Heart left ventricle (tissue), 16 donors: ENCODE measurements around the gene CDC14B. TPM values are rescaled to one million over a fixed set of nuclear protein-coding genes. Genes with fewer than 3 reads are reported as not detected.
A peak's percentile ranks its signal among the peaks of the same experiment; 100 is the strongest.

Source experiments
- ATAC-seq, 4 donors: fragments of 200-7000 bp; cut with Tn5 transposase; one replicate each; pipeline ENCODE4 v1.9.1; 2020 to 2022; ENCODE audit warnings: moderate library complexity in 4 of 4, mild to moderate bottlenecking in 3 of 4, moderate number of reproducible peaks in 1 of 4
- DNase-seq, 5 donors: peaks; one replicate each; pipeline ENCODE4 v3.0.0-alpha.2; 2020
- H3K27ac ChIP-seq, 12 donors: fragments of 200-600 bp; sonication (generic) in 4 of 12; one replicate each; pipeline versions ENCODE4 v1.5.0 to v1.8.0; 2016 to 2022; ENCODE audit warnings: mild to moderate bottlenecking in 2 of 12
- H3K27me3 ChIP-seq, 9 donors: fragments of 200-600 bp; sonication (generic) in 2 of 9; one replicate each; pipeline versions ENCODE4 v1.5.1 to v1.8.0; 2016 to 2022; ENCODE audit warnings: mild to moderate bottlenecking in 3 of 9
- H3K36me3 ChIP-seq, 9 donors: fragments of 200-600 bp; sonication (generic) in 2 of 9; one replicate each; pipeline versions ENCODE4 v1.5.0 to v1.8.0; 2018 to 2022; ENCODE audit warnings: mild to moderate bottlenecking in 2 of 9
- H3K4me1 ChIP-seq, 12 donors: fragments of 200-600 bp; sonication (generic) in 4 of 12; one replicate each; pipeline versions ENCODE4 v1.5.0 to v1.8.0; 2016 to 2022; ENCODE audit warnings: mild to moderate bottlenecking in 3 of 12
- H3K4me3 ChIP-seq, 12 donors: fragments of 200-600 bp; sonication (generic) in 4 of 12; one replicate each; pipeline versions ENCODE4 v1.5.0 to v1.8.0; 2017 to 2022; ENCODE audit warnings: mild to moderate bottlenecking in 9 of 12, moderate library complexity in 4 of 12
- H3K9me3 ChIP-seq, 12 donors: fragments of 200-600 bp; sonication (generic) in 4 of 12; one replicate each; pipeline versions ENCODE4 v1.5.0 to v1.8.0; 2016 to 2022; ENCODE audit warnings: mild to moderate bottlenecking in 1 of 12
- CTCF ChIP-seq, 12 donors: fragments of 200-600 bp; sonication (generic) in 4 of 12; IDR thresholded peaks; one replicate each; pipeline versions ENCODE4 v1.5.0 to v1.8.0; 2018 to 2022; ENCODE audit warnings: antibody characterized with exemption in 12 of 12, mild to moderate bottlenecking in 5 of 12
- POLR2A ChIP-seq, 2 donors: fragments of 450-650 bp; IDR thresholded peaks; one replicate each; pipeline ENCODE4 v1.6.1; 2017; ENCODE audit warnings: antibody characterized with exemption in 2 of 2, mild to moderate bottlenecking in 2 of 2, moderate library complexity in 2 of 2
- WGBS, 4 donors: extraction: QIAGEN DNeasy Blood & Tissue Kit in 2 of 4; methylation state at CpG; one replicate each; pipeline versions ENCODE4 v1.1.5 to v1.1.7; 2013 to 2018; 5-methylcytosine and 5-hydroxymethylcytosine counted together
- intact Hi-C, 10 donors: fragments of 100-400 bp; cut with DNase I; formaldehyde crosslinking; loops; one replicate each; pipeline versions ENCODE4 v1.11.1 to v1.14.2; 2022
- polyA plus RNA-seq, 2 donors: library from polyadenylated mRNA; stranded (reverse); fragments of 200-250 nt; gene quantifications; one replicate each; pipeline ENCODE4 v1.2.3, GENCODE V29; 2013
- total RNA-seq, 9 donors: library from RNA; depleted of rRNA in 2 of 9; stranded (reverse); fragments of >200 nt in 2 of 9; fragmentation: NEBNext Ultra II Directional in 3 of 9; extraction: Animal tissue kit (Norgen Biotek cat#: 25700) in 3 of 9; gene quantifications; one replicate each; pipeline versions ENCODE4 v1.1.0 to v1.2.4, GENCODE V29; 2016 to 2023
- donor health status: ischemic (EF 13 %, LVEDD 7.1; RV severe dilation, severe dysfunction).
- donor health status: healthy with polysubstance abuse.
- donor health status: DM: no; HTN: yes; CAD: no.
- donor health status: DM: no; HTN: no; CAD: no.
- donor health status: ischemic (EF 25% LVEDD 6.9; RV normal size, moderate dysfunction).
- donor health status: ischemic (EF 25% LVEDD 5.7; RV mildly dilated, moderate dysfunction).
- donor health status: healthy.
- donor health status: DM: yes; HTN: yes; CAD: no.
- donor health status: ischemic (EF 35%, LVEDD 5.7; RV mildly dilated, moderate dysfunction).
- donor health status: nonischemic (EF 11% LVEDD 7.7; RV severe dilation, severe dysfunction).
- donor health status: DM: yes; HTN: yes; CAD: no.
- donor health status: PGD.
- donor health status: ischemic (EF 29% LVEDD 5.4; RV normal size, mild dysfunction).
- donor health status: nonischemic (EF 23%, LVEDD 6.1; RV moderate dilation, normal function).

CDC14B gene
- total and polyA plus RNA-seq, 11 donors, result 5.1 to 37.0 (median 23.7) TPM

- peaks cover 0 to 64% (median 38%) of the 10 kb centered on the region in 9 donors for H3K36me3 ChIP-seq
- H3K4me1 ChIP-seq, result peaks cover 3 to 51% (median 36%) of the 10 kb centered on the region in 12 donors
- H3K4me3 ChIP-seq, result no peak overlapping the region
- H3K9me3 ChIP-seq, result no peaks in the 10 kb centered on the region
- no peak overlapping the region for H3K27ac ChIP-seq
- H3K27me3 ChIP-seq, result no peaks in the 10 kb centered on the region
- 88 to 94% (median 92%) methylated on average over 9 to 12 of the region's 12 CpGs for WGBS, 4 donors
- TF ChIP-seq CTCF (IDR thresholded peaks at IDR 0.05), result no peak
- no peak for TF ChIP-seq POLR2A (IDR thresholded peaks at IDR 0.05)
- intact Hi-C loops, result loop anchor here in 1 of 10 donors (10.0 kb wide), 1 partner anchor 125 kb away; the partner anchor contains the start of gene CDC14B
- DNase-seq, result no peak
- ATAC-seq, result no peak
Observed at GRCh38 chr9:96489482-96489979, 130.1 kb downstream of the CDC14B start.

- H3K27ac ChIP-seq, result peak overlapping the region in 11 of 12 donors; percentile 14 to 84 (median 67)
- ATAC-seq (peak in 3 of 4 donors; percentile 21 to 62 (median 41)), DNase-seq (peak; percentile 62 to 83 (median 77))
- H3K4me3 ChIP-seq, result no peak overlapping the region
- H3K9me3 ChIP-seq, result no peaks in the 10 kb centered on the region
- 38 to 51% (median 43%) methylated on average over 10 of the region's 10 CpGs for WGBS, 4 donors
- H3K27me3 ChIP-seq, result no peaks in the 10 kb centered on the region
- H3K4me1 ChIP-seq, result peaks cover 3 to 51% (median 35%) of the 10 kb centered on the region in 12 donors
- H3K36me3 ChIP-seq, result peaks cover 0 to 64% (median 40%) of the 10 kb centered on the region in 9 donors
- intact Hi-C loops, result loop anchor here in 1 of 10 donors (10.0 kb wide), 1 partner anchor 127 kb away; the partner anchor contains the start of gene CDC14B
- no peak for TF ChIP-seq POLR2A (IDR thresholded peaks at IDR 0.05)
Observed at GRCh38 chr9:96487949-96488348, 131.7 kb downstream of the CDC14B start.

GRCh38 chr9:96487029-96487396 lies 132.6 kb downstream of the CDC14B start:
- 24 to 35% (median 33%) methylated on average over 1 of the region's 1 CpG for WGBS, 4 donors

GRCh38 chr9:96486386-96487028 lies 133.1 kb downstream of the CDC14B start:
- WGBS, 4 donors, result 3 to 11% (median 9%) methylated on average over 7 of the region's 7 CpGs
- peaks cover 0 to 62% (median 40%) of the 10 kb centered on the region in 9 donors for H3K36me3 ChIP-seq
- H3K4me1 ChIP-seq, result peaks cover 3 to 43% (median 30%) of the 10 kb centered on the region in 12 donors
- ATAC-seq (peak; percentile 71 to 85 (median 78)), DNase-seq (peak in 4 of 5 donors; percentile 73 to 87 (median 78))
- H3K27me3 ChIP-seq, result no peaks in the 10 kb centered on the region
- peak overlapping the region in 11 of 12 donors; percentile 42 to 84 (median 71) for H3K27ac ChIP-seq
- TF ChIP-seq CTCF (IDR thresholded peaks at IDR 0.05) (no peak), POLR2A (IDR thresholded peaks at IDR 0.05) (no peak)
- no peak overlapping the region for H3K4me3 ChIP-seq
- intact Hi-C loops, result loop anchor here in 1 of 10 donors (10.0 kb wide), 1 partner anchor 128 kb away; the partner anchor contains the start of gene CDC14B
- no peaks in the 10 kb centered on the region for H3K9me3 ChIP-seq

More at GRCh38 chr9:96487029-96487396, 132.6 kb downstream of the CDC14B start:
- Histone ChIP-seq H3K27me3 (no peaks in the 10 kb centered on the region), H3K9me3 (no peaks in the 10 kb centered on the region), H3K4me3 (no peak overlapping the region), H3K36me3 (peaks cover 0 to 67% (median 40%) of the 10 kb centered on the region in 9 donors), H3K27ac (peak overlapping the region in 11 of 12 donors; percentile 42 to 84 (median 71)), H3K4me1 (peaks cover 3 to 48% (median 33%) of the 10 kb centered on the region in 12 donors)
- intact Hi-C loops, result loop anchor here in 1 of 10 donors (10.0 kb wide), 1 partner anchor 128 kb away; the partner anchor contains the start of gene CDC14B
- DNase-seq (no peak), ATAC-seq (no peak)
- TF ChIP-seq POLR2A (IDR thresholded peaks at IDR 0.05) (no peak), CTCF (IDR thresholded peaks at IDR 0.05) (no peak)
